A549 (cell line): ENCODE results near the gene PPP6R3. TPM values are rescaled to one million over a fixed set of nuclear protein-coding genes. Genes with fewer than 3 reads are reported as not detected.

Experiments used
- ATAC-seq, 2 experiments: fragments of 200-7000 bp in 1 of 2; fragments of >200 bp in 1 of 2; cut with Nextera tagmentation in 1 of 2; cut with Tn5 transposase in 1 of 2; 3 replicates each; pipeline versions ENCODE4 v1.8.0 to v1.9.1; 2018 to 2020; ENCODE audit warnings: mild to moderate bottlenecking in 1 of 2, moderate library complexity in 1 of 2
- CTCF ChIA-PET: fragments of 300-600 bp; sonication (Branson Sonifier 250); formaldehyde crosslinking; extraction: SDS; loops from one replicate; lab custom pipeline; 2021; ENCODE audit warnings: antibody characterized with exemption, inconsistent platforms; lab: Yijun Ruan, JAX
- POLR2A ChIA-PET: fragments of 350-600 bp; formaldehyde crosslinking; extraction: SDS; loops from one replicate; lab custom pipeline; 2021; ENCODE audit warnings: antibody characterized with exemption, inconsistent platforms; lab: Yijun Ruan, JAX
- DNase-seq, 2 experiments: peaks; one replicate each; pipeline versions ENCODE4 v3.0.0 to v3.0.0-alpha.2; 2011 to 2016; ENCODE audit warnings: low read depth in 1 of 2, low spot score in 1 of 2
- FAIRE-seq: peaks from 2 replicates; lab custom pipeline; 2011; peaks lifted over from hg19 to GRCh38; lab: Jason Lieb, UNC
- H3K27ac ChIP-seq, 2 experiments: fragments of >200 bp; sonication (Bioruptor Twin); formaldehyde crosslinking; 3 replicates each; pipeline ENCODE4 v1.5.1; 2016 to 2017
- H3K4me1 ChIP-seq: fragments of >200 bp; sonication (Bioruptor Twin); formaldehyde crosslinking; 3 replicates; pipeline ENCODE4 v1.6.1; 2016
- H3K4me2 ChIP-seq: fragments of >200 bp; sonication (Bioruptor Twin); formaldehyde crosslinking; 3 replicates; pipeline ENCODE4 v1.6.1; 2016
- H3K4me3 ChIP-seq: fragments of >200 bp; sonication (Bioruptor Twin); formaldehyde crosslinking; 3 replicates; pipeline ENCODE4 v1.5.1; 2016
- H3K9me3 ChIP-seq: fragments of >200 bp; sonication (Bioruptor Twin); formaldehyde crosslinking; 3 replicates; pipeline ENCODE4 v1.6.1; 2016
- BHLHE40 ChIP-seq: IDR thresholded peaks from 2 replicates; pipeline ENCODE4 v1.6.1; 2012; ENCODE audit warnings: low read depth, low read length, inconsistent platforms
- CHD2 ChIP-seq: fragments of 150-350 bp; IDR thresholded peaks from 2 replicates; pipeline ENCODE4 v1.6.1; 2014; ENCODE audit warnings: low read length; ENCODE audit not compliant: partially characterized antibody
- EHF ChIP-seq: fragments of 250-450 bp; sonication (Bioruptor Pico); IDR thresholded peaks from 2 replicates; pipeline ENCODE4 v1.5.0; 2020; ENCODE audit warnings: mild to moderate bottlenecking
- ESRRA ChIP-seq: fragments of 150-350 bp; IDR thresholded peaks from 2 replicates; pipeline ENCODE4 v1.6.1; 2014; ENCODE audit warnings: mild to moderate bottlenecking, low read length, borderline replicate concordance
- FOSB ChIP-seq: fragments of 250-450 bp; sonication (Bioruptor Pico); IDR thresholded peaks from 2 replicates; pipeline ENCODE4 v1.5.0; 2020; ENCODE audit warnings: mild to moderate bottlenecking, moderate library complexity
- FOSL2 ChIP-seq, 2 experiments: fragments of 450-650 bp in 1 of 2; fragments of >200 bp in 1 of 2; sonication (Bioruptor Twin) in 1 of 2; formaldehyde crosslinking; IDR thresholded peaks; 2 replicates each; pipeline versions ENCODE4 v1.5.0 to v1.6.1; 2016 to 2020; ENCODE audit warnings: mild to moderate bottlenecking in 1 of 2, moderate library complexity in 1 of 2
- GATA3 ChIP-seq: IDR thresholded peaks from 2 replicates; pipeline ENCODE4 v1.6.1; 2012; ENCODE audit warnings: borderline replicate concordance
- HOXA7 ChIP-seq: fragments of 250-450 bp; sonication (Bioruptor Pico); IDR thresholded peaks from 2 replicates; pipeline ENCODE4 v1.5.0; 2020; ENCODE audit warnings: mild to moderate bottlenecking, moderate library complexity
- KDM5A ChIP-seq: fragments of 200-600 bp; sonication (generic); IDR thresholded peaks from 2 replicates; pipeline ENCODE4 v1.6.1; 2016; ENCODE audit warnings: antibody characterized with exemption, mild to moderate bottlenecking
- MAFK ChIP-seq: fragments of 450-650 bp; IDR thresholded peaks from 2 replicates; pipeline ENCODE4 v1.6.1; 2014; ENCODE audit not compliant: partially characterized antibody
- RNF2 ChIP-seq: fragments of 200-600 bp; sonication (generic); IDR thresholded peaks from 2 replicates; pipeline ENCODE4 v1.6.1; 2016; ENCODE audit warnings: low read depth, mild to moderate bottlenecking, antibody characterized with exemption, moderate library complexity, borderline replicate concordance
- SMC3 ChIP-seq: fragments of >200 bp; sonication (Bioruptor Twin); formaldehyde crosslinking; IDR thresholded peaks from 3 replicates; pipeline ENCODE4 v1.6.1; 2018; ENCODE audit warnings: inconsistent platforms
- ZSCAN20 ChIP-seq: fragments of 250-450 bp; sonication (Bioruptor Pico); IDR thresholded peaks from 2 replicates; pipeline ENCODE4 v1.8.0; 2022; ENCODE audit warnings: mild to moderate bottlenecking, moderate library complexity
- WGBS: methylation state at CpG from one replicate; pipeline ENCODE4 v1.1.6; 2017; ENCODE audit errors: missing lambda C conversion rate; 5-methylcytosine and 5-hydroxymethylcytosine counted together
- polyA plus RNA-seq, 4 experiments: library from polyadenylated mRNA; depleted of rRNA in 3 of 4; stranded (reverse); fragments of >200 nt; fragmentation: RNase III in 1 of 4; extraction: RNeasy Plus Mini Kit Qiagen cat#74134 plus additional on column Dnase treatment in 1 of 4; gene quantifications; 2 replicates in 3 of 4; 3 replicates in 1 of 4; pipeline ENCODE4 v1.2.3, GENCODE V29; 2011 to 2017
- TF ChIP-seq, protein P1 (sequence below): IDR thresholded peaks from 2 replicates; pipeline ENCODE4 v1.6.1; 2012
- TF ChIP-seq, protein P2 (sequence below): fragments of 150-350 bp; IDR thresholded peaks from 2 replicates; pipeline ENCODE4 v1.6.1; 2014; ENCODE audit warnings: low read depth, mild to moderate bottlenecking, low read length
- TF ChIP-seq, protein P3 (sequence below): fragments of >200 bp; sonication (Bioruptor Twin); formaldehyde crosslinking; IDR thresholded peaks from 3 replicates; pipeline ENCODE4 v1.6.1; 2016
- TF ChIP-seq, protein P4 (sequence below): IDR thresholded peaks from 2 replicates; pipeline ENCODE4 v1.6.1; 2012
- TF ChIP-seq, protein P5 (sequence below): fragments of 450-650 bp; IDR thresholded peaks from 2 replicates; pipeline ENCODE4 v1.6.1; 2014; ENCODE audit warnings: antibody characterized with exemption
- TF ChIP-seq, protein P6 (sequence below): fragments of >200 bp; sonication (Bioruptor Twin); formaldehyde crosslinking; IDR thresholded peaks from 3 replicates; pipeline ENCODE4 v1.5.1; 2016
- TF ChIP-seq, protein P7 (sequence below): fragments of 200-600 bp; sonication (generic); IDR thresholded peaks from 2 replicates; pipeline ENCODE4 v1.6.1; 2016; ENCODE audit warnings: antibody characterized with exemption, mild to moderate bottlenecking, moderate library complexity
- TF ChIP-seq, protein P8 (sequence below): fragments of 250-450 bp; sonication (Bioruptor Pico); IDR thresholded peaks from 2 replicates; pipeline ENCODE4 v1.5.0; 2021; ENCODE audit warnings: mild to moderate bottlenecking, moderate library complexity, borderline replicate concordance

Gene PPP6R3
- polyA plus RNA-seq, 2 of the 4 experiments (the other 2 are of a cell fraction): 69.7 to 114 TPM

DNA sequence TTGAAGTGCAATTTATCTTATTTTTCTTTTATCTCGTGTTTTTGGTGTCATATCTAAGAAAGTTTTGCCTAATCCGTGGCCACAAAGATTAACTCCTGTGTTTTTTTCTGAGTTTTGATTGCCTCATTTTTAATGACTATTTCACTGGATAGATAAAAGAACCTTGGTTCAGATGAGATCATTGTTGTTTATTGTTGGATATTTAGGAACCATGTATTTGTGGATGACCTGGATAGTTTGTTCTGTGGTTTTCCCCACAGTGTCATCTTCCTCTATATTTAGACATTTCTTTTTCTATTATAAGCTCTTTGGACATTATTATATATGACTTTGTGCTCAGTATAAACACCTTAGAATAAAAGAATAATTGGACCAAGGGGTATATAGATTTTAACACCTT, 37.2 kb downstream of the PPP6R3 start:
- Histone ChIP-seq H3K27ac (no peak overlapping the region), H3K4me1 (peaks cover 13% of the 10 kb centered on the region; the same call in 1 of the 3 replicates), H3K4me3 (no peak overlapping the region), H3K9me3 (no peaks in the 10 kb centered on the region), H3K4me2 (no peak overlapping the region)
- FAIRE-seq: no peak
- ChIA-PET POLR2A (no interaction called here), CTCF (no interaction called here)
- no peak for DNase-seq
- 88% methylated on average over 2 of the region's 2 CpGs for WGBS
- TF ChIP-seq, protein P1, sequence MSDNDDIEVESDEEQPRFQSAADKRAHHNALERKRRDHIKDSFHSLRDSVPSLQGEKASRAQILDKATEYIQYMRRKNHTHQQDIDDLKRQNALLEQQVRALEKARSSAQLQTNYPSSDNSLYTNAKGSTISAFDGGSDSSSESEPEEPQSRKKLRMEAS: no peak
- TF ChIP-seq, protein P2, sequence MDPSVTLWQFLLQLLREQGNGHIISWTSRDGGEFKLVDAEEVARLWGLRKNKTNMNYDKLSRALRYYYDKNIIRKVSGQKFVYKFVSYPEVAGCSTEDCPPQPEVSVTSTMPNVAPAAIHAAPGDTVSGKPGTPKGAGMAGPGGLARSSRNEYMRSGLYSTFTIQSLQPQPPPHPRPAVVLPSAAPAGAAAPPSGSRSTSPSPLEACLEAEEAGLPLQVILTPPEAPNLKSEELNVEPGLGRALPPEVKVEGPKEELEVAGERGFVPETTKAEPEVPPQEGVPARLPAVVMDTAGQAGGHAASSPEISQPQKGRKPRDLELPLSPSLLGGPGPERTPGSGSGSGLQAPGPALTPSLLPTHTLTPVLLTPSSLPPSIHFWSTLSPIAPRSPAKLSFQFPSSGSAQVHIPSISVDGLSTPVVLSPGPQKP: no peak
- TF ChIP-seq, protein P3, sequence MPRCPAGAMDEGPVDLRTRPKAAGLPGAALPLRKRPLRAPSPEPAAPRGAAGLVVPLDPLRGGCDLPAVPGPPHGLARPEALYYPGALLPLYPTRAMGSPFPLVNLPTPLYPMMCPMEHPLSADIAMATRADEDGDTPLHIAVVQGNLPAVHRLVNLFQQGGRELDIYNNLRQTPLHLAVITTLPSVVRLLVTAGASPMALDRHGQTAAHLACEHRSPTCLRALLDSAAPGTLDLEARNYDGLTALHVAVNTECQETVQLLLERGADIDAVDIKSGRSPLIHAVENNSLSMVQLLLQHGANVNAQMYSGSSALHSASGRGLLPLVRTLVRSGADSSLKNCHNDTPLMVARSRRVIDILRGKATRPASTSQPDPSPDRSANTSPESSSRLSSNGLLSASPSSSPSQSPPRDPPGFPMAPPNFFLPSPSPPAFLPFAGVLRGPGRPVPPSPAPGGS: no peak
- no peak for TF ChIP-seq GATA3
- no peak for TF ChIP-seq CHD2
- TF ChIP-seq SMC3: no peak
- TF ChIP-seq ESRRA: no peak
- TF ChIP-seq, protein P4, sequence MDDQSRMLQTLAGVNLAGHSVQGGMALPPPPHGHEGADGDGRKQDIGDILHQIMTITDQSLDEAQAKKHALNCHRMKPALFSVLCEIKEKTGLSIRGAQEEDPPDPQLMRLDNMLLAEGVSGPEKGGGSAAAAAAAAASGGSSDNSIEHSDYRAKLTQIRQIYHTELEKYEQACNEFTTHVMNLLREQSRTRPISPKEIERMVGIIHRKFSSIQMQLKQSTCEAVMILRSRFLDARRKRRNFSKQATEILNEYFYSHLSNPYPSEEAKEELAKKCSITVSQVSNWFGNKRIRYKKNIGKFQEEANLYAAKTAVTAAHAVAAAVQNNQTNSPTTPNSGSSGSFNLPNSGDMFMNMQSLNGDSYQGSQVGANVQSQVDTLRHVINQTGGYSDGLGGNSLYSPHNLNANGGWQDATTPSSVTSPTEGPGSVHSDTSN: no peak
- TF ChIP-seq, protein P5, sequence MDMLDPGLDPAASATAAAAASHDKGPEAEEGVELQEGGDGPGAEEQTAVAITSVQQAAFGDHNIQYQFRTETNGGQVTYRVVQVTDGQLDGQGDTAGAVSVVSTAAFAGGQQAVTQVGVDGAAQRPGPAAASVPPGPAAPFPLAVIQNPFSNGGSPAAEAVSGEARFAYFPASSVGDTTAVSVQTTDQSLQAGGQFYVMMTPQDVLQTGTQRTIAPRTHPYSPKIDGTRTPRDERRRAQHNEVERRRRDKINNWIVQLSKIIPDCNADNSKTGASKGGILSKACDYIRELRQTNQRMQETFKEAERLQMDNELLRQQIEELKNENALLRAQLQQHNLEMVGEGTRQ: no peak
- TF ChIP-seq RNF2: no peak
- TF ChIP-seq ZSCAN20 (CRISPR knock-in tag): no peak
- TF ChIP-seq, protein P6, sequence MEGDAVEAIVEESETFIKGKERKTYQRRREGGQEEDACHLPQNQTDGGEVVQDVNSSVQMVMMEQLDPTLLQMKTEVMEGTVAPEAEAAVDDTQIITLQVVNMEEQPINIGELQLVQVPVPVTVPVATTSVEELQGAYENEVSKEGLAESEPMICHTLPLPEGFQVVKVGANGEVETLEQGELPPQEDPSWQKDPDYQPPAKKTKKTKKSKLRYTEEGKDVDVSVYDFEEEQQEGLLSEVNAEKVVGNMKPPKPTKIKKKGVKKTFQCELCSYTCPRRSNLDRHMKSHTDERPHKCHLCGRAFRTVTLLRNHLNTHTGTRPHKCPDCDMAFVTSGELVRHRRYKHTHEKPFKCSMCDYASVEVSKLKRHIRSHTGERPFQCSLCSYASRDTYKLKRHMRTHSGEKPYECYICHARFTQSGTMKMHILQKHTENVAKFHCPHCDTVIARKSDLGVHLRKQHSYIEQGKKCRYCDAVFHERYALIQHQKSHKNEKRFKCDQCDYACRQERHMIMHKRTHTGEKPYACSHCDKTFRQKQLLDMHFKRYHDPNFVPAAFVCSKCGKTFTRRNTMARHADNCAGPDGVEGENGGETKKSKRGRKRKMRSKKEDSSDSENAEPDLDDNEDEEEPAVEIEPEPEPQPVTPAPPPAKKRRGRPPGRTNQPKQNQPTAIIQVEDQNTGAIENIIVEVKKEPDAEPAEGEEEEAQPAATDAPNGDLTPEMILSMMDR: no peak
- no peak for ATAC-seq

DNA sequence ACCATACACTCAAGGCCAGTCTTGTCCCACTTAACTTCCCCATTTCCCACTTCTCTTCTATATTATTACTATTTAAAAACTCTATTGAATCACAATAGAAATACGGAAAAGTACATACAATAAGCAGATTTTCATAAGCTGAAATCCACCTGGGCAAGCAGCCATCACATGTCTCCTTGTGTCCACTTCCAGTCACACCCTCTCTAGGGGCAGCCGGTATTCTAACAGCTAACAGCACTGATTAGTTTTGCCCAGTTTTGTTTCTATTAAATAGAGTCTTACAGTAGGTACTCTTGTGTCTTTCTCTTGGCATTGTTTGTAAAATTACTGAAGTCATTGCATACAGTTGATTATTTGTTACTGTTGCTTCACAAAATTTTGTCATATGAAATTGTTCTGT, 37.8 kb downstream of the PPP6R3 start:
- CTCF ChIA-PET: no interaction called here
- TF ChIP-seq BHLHE40: no peak
- no peak for TF ChIP-seq MAFK
- TF ChIP-seq, protein P5: no peak
- no peak for TF ChIP-seq EHF (CRISPR knock-in tag)
- TF ChIP-seq, protein P7, sequence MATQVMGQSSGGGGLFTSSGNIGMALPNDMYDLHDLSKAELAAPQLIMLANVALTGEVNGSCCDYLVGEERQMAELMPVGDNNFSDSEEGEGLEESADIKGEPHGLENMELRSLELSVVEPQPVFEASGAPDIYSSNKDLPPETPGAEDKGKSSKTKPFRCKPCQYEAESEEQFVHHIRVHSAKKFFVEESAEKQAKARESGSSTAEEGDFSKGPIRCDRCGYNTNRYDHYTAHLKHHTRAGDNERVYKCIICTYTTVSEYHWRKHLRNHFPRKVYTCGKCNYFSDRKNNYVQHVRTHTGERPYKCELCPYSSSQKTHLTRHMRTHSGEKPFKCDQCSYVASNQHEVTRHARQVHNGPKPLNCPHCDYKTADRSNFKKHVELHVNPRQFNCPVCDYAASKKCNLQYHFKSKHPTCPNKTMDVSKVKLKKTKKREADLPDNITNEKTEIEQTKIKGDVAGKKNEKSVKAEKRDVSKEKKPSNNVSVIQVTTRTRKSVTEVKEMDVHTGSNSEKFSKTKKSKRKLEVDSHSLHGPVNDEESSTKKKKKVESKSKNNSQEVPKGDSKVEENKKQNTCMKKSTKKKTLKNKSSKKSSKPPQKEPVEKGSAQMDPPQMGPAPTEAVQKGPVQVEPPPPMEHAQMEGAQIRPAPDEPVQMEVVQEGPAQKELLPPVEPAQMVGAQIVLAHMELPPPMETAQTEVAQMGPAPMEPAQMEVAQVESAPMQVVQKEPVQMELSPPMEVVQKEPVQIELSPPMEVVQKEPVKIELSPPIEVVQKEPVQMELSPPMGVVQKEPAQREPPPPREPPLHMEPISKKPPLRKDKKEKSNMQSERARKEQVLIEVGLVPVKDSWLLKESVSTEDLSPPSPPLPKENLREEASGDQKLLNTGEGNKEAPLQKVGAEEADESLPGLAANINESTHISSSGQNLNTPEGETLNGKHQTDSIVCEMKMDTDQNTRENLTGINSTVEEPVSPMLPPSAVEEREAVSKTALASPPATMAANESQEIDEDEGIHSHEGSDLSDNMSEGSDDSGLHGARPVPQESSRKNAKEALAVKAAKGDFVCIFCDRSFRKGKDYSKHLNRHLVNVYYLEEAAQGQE: no peak
- no peak for TF ChIP-seq HOXA7 (CRISPR knock-in tag)
- no peak for TF ChIP-seq FOSL2 (IDR thresholded peaks at IDR 0.05)
- TF ChIP-seq FOSL2 (CRISPR knock-in tag; IDR thresholded peaks at IDR 0.05): no peak
- TF ChIP-seq SMC3: no peak
- TF ChIP-seq KDM5A: no peak
- TF ChIP-seq, protein P2: no peak
- TF ChIP-seq FOSB (CRISPR knock-in tag): no peak
- TF ChIP-seq, protein P8, sequence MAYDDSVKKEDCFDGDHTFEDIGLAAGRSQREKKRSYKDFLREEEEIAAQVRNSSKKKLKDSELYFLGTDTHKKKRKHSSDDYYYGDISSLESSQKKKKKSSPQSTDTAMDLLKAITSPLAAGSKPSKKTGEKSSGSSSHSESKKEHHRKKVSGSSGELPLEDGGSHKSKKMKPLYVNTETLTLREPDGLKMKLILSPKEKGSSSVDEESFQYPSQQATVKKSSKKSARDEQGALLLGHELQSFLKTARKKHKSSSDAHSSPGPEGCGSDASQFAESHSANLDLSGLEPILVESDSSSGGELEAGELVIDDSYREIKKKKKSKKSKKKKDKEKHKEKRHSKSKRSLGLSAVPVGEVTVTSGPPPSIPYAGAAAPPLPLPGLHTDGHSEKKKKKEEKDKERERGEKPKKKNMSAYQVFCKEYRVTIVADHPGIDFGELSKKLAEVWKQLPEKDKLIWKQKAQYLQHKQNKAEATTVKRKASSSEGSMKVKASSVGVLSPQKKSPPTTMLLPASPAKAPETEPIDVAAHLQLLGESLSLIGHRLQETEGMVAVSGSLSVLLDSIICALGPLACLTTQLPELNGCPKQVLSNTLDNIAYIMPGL: no peak

More for the DNA sequence above, 37.8 kb downstream of the PPP6R3 start:
- H3K27ac ChIP-seq: no peak overlapping the region
- ATAC-seq (no peak), DNase-seq (no peak), FAIRE-seq (no peak)
- WGBS: 64% methylated on average over 2 of the region's 2 CpGs
- H3K4me2 ChIP-seq: no peak overlapping the region
- no peak overlapping the region for H3K4me3 ChIP-seq
- POLR2A ChIA-PET: no interaction called here
- peaks cover 13% of the 10 kb centered on the region; the same call in 1 of the 3 replicates for H3K4me1 ChIP-seq
- no peaks in the 10 kb centered on the region for H3K9me3 ChIP-seq
